Gastrocnemius medialis (tissue), 4 donors: ENCODE measurements around the gene GFRA1.

ENCODE experiments used
- CTCF ChIP-seq, 5 experiments: fragments of 450-650 bp in 3 of 5; fragments of 200-600 bp in 2 of 5; sonication (generic) in 2 of 5; IDR thresholded peaks in 4 of 5; conservative IDR thresholded peaks in 1 of 5; 1 replicate in 4 of 5; 2 replicates in 1 of 5; pipeline ENCODE4 v1.5.1; 2016 to 2019; ENCODE audit warnings: antibody characterized with exemption in 5 of 5, mild to moderate bottlenecking in 3 of 5, moderate library complexity in 3 of 5
- POLR2A ChIP-seq, 2 donors: fragments of 450-650 bp; IDR thresholded peaks; one replicate each; pipeline ENCODE4 v1.6.1; 2017; ENCODE audit warnings: antibody characterized with exemption in 2 of 2, mild to moderate bottlenecking in 2 of 2, moderate library complexity in 2 of 2

- no peak for TF ChIP-seq CTCF (IDR thresholded peaks at IDR 0.05 in 4 of 5, conservative IDR thresholded peaks at IDR 0.05 in 1 of 5)
- no peak for TF ChIP-seq POLR2A (IDR thresholded peaks at IDR 0.05)
These were observed 157.9 kb downstream of the GFRA1 start for GRCh38 chr10:116115036-116115641.
